H1 (cell line): ENCODE data around the gene PPP1R13B. TPM values are rescaled to one million over a fixed set of nuclear protein-coding genes. Genes with fewer than 3 reads are reported as not detected.

Experiments used
- BCL11A ChIP-seq, 2 experiments: IDR thresholded peaks; one replicate each; pipeline ENCODE4 v1.6.1; 2011; ENCODE audit warnings: low read depth in 2 of 2, low read length in 2 of 2, mild to moderate bottlenecking in 2 of 2
- CHD7 ChIP-seq: fragments of 300-600 bp; sonication (generic); IDR thresholded peaks from 2 replicates; pipeline ENCODE4 v1.7.1; 2012; ENCODE audit warnings: low read length, moderate library complexity, mild to moderate bottlenecking, inconsistent platforms; ENCODE audit not compliant: insufficient replicate concordance
- EGR1 ChIP-seq: IDR thresholded peaks from 2 replicates; pipeline ENCODE4 v1.6.1; 2011; ENCODE audit warnings: low read depth, low read length, borderline replicate concordance
- HDAC6 ChIP-seq: IDR thresholded peaks from one replicate; pipeline ENCODE4 v1.7.1; 2012; ENCODE audit warnings: low read depth, mild to moderate bottlenecking, inconsistent platforms, low read length, moderate library complexity
- JUN ChIP-seq: IDR thresholded peaks from 2 replicates; pipeline ENCODE4 v1.6.1; 2011; ENCODE audit warnings: low read depth, mild to moderate bottlenecking, improper control_type of control experiment, low read length
- PHF8 ChIP-seq: fragments of 200-600 bp; sonication (generic); conservative IDR thresholded peaks from 2 replicates; pipeline ENCODE4 v1.7.1; 2012; ENCODE audit warnings: low read depth, mild to moderate bottlenecking, inconsistent platforms, low read length, moderate library complexity
- POLR2AphosphoS5 ChIP-seq: IDR thresholded peaks from 2 replicates; pipeline ENCODE4 v1.6.1; 2011; ENCODE audit warnings: low read depth, low read length
- POU5F1 ChIP-seq: IDR thresholded peaks from 2 replicates; pipeline ENCODE4 v1.6.1; 2011; ENCODE audit warnings: low read depth, mild to moderate bottlenecking, low read length, moderate library complexity
- RBBP5 ChIP-seq: IDR thresholded peaks from 2 replicates; pipeline ENCODE4 v1.7.1; 2012; ENCODE audit warnings: low read depth, mild to moderate bottlenecking, inconsistent platforms, low read length, moderate library complexity, borderline replicate concordance
- SP1 ChIP-seq: IDR thresholded peaks from 2 replicates; pipeline ENCODE4 v1.6.1; 2011; ENCODE audit warnings: low read depth, low read length
- SP4 ChIP-seq: IDR thresholded peaks from 2 replicates; pipeline ENCODE4 v1.6.1; 2012; ENCODE audit warnings: low read length, inconsistent platforms
- ZNF274 ChIP-seq: IDR thresholded peaks from 2 replicates; pipeline ENCODE4 v1.7.0; 2012; ENCODE audit warnings: low read length, borderline replicate concordance; ENCODE audit errors: extremely low read depth
- polyA plus RNA-seq, 7 experiments: library from polyadenylated mRNA; depleted of rRNA in 3 of 7; stranded (reverse) in 5 of 7; unstranded in 2 of 7; fragments of >200 nt in 5 of 7; fragments of 200-250 nt in 2 of 7; gene quantifications; 1 replicate in 5 of 7; 2 replicates in 1 of 7; 4 replicates in 1 of 7; pipeline versions ENCODE4 v1.2.1 to v1.2.3, GENCODE V29; 2011 to 2013; ENCODE audit warnings: missing spikeins in 2 of 7, mixed read lengths in 2 of 7
- total RNA-seq: library from RNA; stranded (reverse); fragmentation: NEBNext Ultra II Directional; extraction: Animal tissue kit (Norgen Biotek cat#: 25700); gene quantifications from 2 replicates; pipeline ENCODE4 v1.2.1, GENCODE V29; 2021
- TF ChIP-seq, protein P1 (sequence below): IDR thresholded peaks from 2 replicates; pipeline ENCODE4 v1.6.1; 2012; ENCODE audit warnings: inconsistent platforms

PPP1R13B gene
- total and polyA plus RNA-seq, 2 of the 8 experiments (the other 6 are each of a cell fraction or from before 2014, with no cell fraction given): 2.6 to 8.9 TPM

DNA sequence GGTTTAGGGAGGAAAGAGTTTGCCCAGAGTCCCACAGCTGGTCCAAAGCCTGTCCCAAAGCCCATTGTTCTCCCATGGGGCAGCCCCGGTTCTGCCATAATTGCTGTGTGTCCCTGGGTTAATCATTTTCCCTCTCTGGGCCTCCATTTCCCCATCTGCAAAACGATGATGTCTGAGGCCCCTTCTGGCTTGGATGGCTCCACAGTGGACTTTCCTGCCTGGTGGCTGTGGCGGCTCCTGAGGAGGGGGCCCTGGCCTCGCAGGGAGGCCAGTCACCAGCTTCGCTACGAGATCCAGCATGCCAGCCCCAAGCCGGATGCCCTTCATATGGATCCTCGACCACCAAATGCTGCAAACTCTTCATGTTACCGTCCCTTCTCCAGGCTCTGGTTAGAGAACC lies 37.5 kb upstream of the PPP1R13B start (continued):
- TF ChIP-seq CHD7 (no peak), JUN (no peak), HDAC6 (no peak), BCL11A (IDR thresholded peaks at IDR 0.05; ENCODE audit: low read depth in 2 of 2, low read length in 2 of 2) (no peak), RBBP5 (no peak), ZNF274 (no peak), SP1 (no peak), PHF8 (no peak), POLR2AphosphoS5 (no peak), POU5F1 (no peak), EGR1 (no peak), SP4 (no peak)
- TF ChIP-seq, protein P1, sequence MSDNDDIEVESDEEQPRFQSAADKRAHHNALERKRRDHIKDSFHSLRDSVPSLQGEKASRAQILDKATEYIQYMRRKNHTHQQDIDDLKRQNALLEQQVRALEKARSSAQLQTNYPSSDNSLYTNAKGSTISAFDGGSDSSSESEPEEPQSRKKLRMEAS: no peak
